Activated T-helper 2 cell treated with anti-CD3 and anti-CD28 coated beads, Interferon-gamma antibody, Interleukin-2, Interleukin-4, amounts not matched to agents 10 μg/mL and 5 μg/mL and 100 μg/mL, durations not matched to agents 14 hours and 24 hours and 36 hours (primary cell): ENCODE measurements around the gene KIAA0319L. TPM values are rescaled to one million over a fixed set of nuclear protein-coding genes. Genes with fewer than 3 reads are reported as not detected.
A peak's percentile ranks its signal among the peaks of the same experiment; 100 is the strongest.

Experiments
- DNase-seq: peaks from one replicate; pipeline ENCODE4 v3.0.0; 2021; ENCODE audit warnings: low spot score
- H3K27ac Mint-ChIP-seq: one replicate; pipeline ENCODE4 v1.8.0; 2021; ENCODE audit warnings: mixed read lengths
- H3K27me3 Mint-ChIP-seq: one replicate; pipeline ENCODE4 v1.8.0; 2021; ENCODE audit warnings: low read depth, mixed read lengths
- H3K36me3 Mint-ChIP-seq: one replicate; pipeline ENCODE4 v1.8.0; 2021; ENCODE audit warnings: low read depth, mixed read lengths
- H3K4me1 Mint-ChIP-seq: one replicate; pipeline ENCODE4 v1.8.0; 2021; ENCODE audit warnings: low read depth, mixed read lengths
- H3K4me3 Mint-ChIP-seq: one replicate; pipeline ENCODE4 v1.8.0; 2021; ENCODE audit warnings: low read depth, mild to moderate bottlenecking, moderate library complexity, mixed read lengths
- H3K9me3 Mint-ChIP-seq: one replicate; pipeline ENCODE4 v1.8.0; 2021; ENCODE audit warnings: mixed read lengths
- intact Hi-C: fragments of 100-400 bp; cut with micrococcal nuclease; formaldehyde crosslinking; loops from one replicate; pipeline ENCODE4 v1.15.1; 2023
- total RNA-seq: library from RNA; stranded (reverse); gene quantifications from 2 replicates; pipeline ENCODE4 v1.2.3, GENCODE V29; 2022

KIAA0319L gene
- total RNA-seq, 1 donor from 2014 or later = 40.9 TPM

- no peak for DNase-seq
- no peak overlapping the region for H3K27ac Mint-ChIP-seq
- no peak overlapping the region for H3K4me3 Mint-ChIP-seq
- H3K9me3 Mint-ChIP-seq = no peaks in the 10 kb centered on the region
- H3K36me3 Mint-ChIP-seq = peaks cover 53% of the 10 kb centered on the region
- intact Hi-C loops = no loop called here
- H3K27me3 Mint-ChIP-seq = no peaks in the 10 kb centered on the region
- H3K4me1 Mint-ChIP-seq = peaks cover 24% of the 10 kb centered on the region
Measured at GRCh38 chr1:35434703-35435102, 122.5 kb downstream of the KIAA0319L start.

DNA sequence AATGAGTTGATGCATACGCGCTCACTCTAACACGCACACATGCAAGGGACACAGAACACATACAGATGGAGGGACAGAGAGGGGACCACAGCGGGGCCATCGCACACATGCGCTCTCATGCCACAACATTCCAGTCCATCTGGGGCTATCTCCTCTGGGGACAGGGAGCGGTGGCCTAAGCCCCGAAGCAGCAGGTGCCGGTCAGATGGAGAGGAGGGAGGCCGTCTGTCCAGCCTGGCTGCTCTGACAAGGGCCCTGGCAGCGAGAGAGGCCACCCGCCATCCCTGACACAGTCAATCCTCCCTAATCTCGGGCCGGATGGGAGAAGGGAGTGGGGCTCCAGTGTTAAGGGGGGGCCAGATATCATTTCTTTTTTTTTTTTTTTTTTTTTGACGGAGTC, 123.5 kb downstream of the KIAA0319L start:
- Mint-ChIP-seq H3K27me3 (no peaks in the 10 kb centered on the region), H3K36me3 (peaks cover 52% of the 10 kb centered on the region), H3K4me3 (no peak overlapping the region), H3K27ac (no peak overlapping the region), H3K4me1 (peaks cover 24% of the 10 kb centered on the region), H3K9me3 (no peaks in the 10 kb centered on the region)
- DNase-seq = no peak
- intact Hi-C loops = no loop called here

DNA sequence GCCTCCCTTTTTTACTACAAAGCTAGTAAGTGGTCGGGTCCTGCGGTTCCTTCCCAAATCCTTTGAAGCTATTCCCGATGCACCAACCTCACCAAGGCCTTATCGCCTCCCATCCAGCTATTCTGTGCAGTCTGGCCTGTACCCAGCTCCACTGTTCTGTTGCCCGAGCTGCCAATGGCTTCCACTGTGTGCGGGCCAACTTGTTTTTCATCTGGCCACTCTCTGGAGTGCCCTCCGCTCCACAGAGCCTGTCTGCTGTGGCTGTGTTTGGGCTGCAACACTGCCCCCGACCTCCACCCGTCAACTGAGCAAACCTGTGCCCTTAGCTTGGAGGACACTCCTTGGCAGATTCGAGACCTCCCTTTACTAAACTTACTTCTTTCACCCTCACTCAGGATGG, 125.0 kb downstream of the KIAA0319L start:
- intact Hi-C loops = no loop called here
- Mint-ChIP-seq H3K4me1 (peaks cover 23% of the 10 kb centered on the region), H3K4me3 (no peak overlapping the region), H3K36me3 (peaks cover 47% of the 10 kb centered on the region), H3K27me3 (no peaks in the 10 kb centered on the region), H3K9me3 (no peaks in the 10 kb centered on the region), H3K27ac (peak overlapping the region; percentile 60)
- no peak for DNase-seq

GRCh38 chr1:35431173-35431599, 126.0 kb downstream of the KIAA0319L start:
- no peaks in the 10 kb centered on the region for H3K9me3 Mint-ChIP-seq
- peak overlapping the region; percentile 91 for H3K27ac Mint-ChIP-seq

GRCh38 chr1:35430762-35431161, 126.4 kb downstream of the KIAA0319L start:
- H3K36me3 Mint-ChIP-seq = peaks cover 44% of the 10 kb centered on the region
- DNase-seq = no peak
- no peaks in the 10 kb centered on the region for H3K27me3 Mint-ChIP-seq
- intact Hi-C loops = loop anchor here (1.0 kb wide), 2 partner anchors 14 to 76 kb away; no protein-coding TSS in a partner anchor
- H3K4me3 Mint-ChIP-seq = no peak overlapping the region
- no peaks in the 10 kb centered on the region for H3K9me3 Mint-ChIP-seq
- H3K4me1 Mint-ChIP-seq = peaks cover 23% of the 10 kb centered on the region
- peak overlapping the region; percentile 91 for H3K27ac Mint-ChIP-seq

More at GRCh38 chr1:35431173-35431599, 126.0 kb downstream of the KIAA0319L start:
- Mint-ChIP-seq H3K36me3 (peaks cover 45% of the 10 kb centered on the region), H3K27me3 (no peaks in the 10 kb centered on the region), H3K4me1 (peaks cover 23% of the 10 kb centered on the region), H3K4me3 (no peak overlapping the region)
- DNase-seq = no peak
- intact Hi-C loops = loop anchor here (1.0 kb wide), 2 partner anchors 13 to 75 kb away; no protein-coding TSS in a partner anchor

GRCh38 chr1:35428360-35428759, 128.8 kb downstream of the KIAA0319L start:
- H3K36me3 Mint-ChIP-seq = peaks cover 35% of the 10 kb centered on the region
- H3K4me1 Mint-ChIP-seq = peaks cover 23% of the 10 kb centered on the region
- intact Hi-C loops = no loop called here
- no peak for DNase-seq
- H3K4me3 Mint-ChIP-seq = no peak overlapping the region
- no peak overlapping the region for H3K27ac Mint-ChIP-seq
- H3K27me3 Mint-ChIP-seq = no peaks in the 10 kb centered on the region
- no peaks in the 10 kb centered on the region for H3K9me3 Mint-ChIP-seq

- Mint-ChIP-seq H3K27ac (no peak overlapping the region), H3K4me3 (no peak overlapping the region), H3K27me3 (no peaks in the 10 kb centered on the region), H3K4me1 (peaks cover 13% of the 10 kb centered on the region), H3K36me3 (peaks cover 23% of the 10 kb centered on the region), H3K9me3 (no peaks in the 10 kb centered on the region)
- no peak for DNase-seq
- intact Hi-C loops = no loop called here
Measured at GRCh38 chr1:35426097-35426586, 131.1 kb downstream of the KIAA0319L start.

DNA sequence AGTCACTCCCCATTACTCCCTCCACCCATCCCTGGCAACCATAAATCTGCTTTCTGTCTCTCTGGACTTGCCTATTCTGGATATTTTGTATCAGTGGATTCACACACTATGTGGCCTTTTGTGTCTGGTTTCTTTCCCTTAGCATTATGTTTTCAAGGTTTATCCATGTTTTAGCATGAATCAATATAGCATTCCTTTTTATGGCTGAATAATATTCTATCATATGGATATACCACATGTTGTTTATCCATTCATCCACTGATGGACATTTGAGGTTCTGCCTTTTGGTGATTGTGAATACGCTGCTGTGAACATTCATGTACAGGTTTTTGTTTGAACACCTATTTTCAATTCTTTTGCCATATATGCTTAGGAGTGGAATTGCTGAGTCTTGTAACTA, 148.3 kb downstream of the KIAA0319L start:
- H3K27me3 Mint-ChIP-seq = no peaks in the 10 kb centered on the region

DNA sequence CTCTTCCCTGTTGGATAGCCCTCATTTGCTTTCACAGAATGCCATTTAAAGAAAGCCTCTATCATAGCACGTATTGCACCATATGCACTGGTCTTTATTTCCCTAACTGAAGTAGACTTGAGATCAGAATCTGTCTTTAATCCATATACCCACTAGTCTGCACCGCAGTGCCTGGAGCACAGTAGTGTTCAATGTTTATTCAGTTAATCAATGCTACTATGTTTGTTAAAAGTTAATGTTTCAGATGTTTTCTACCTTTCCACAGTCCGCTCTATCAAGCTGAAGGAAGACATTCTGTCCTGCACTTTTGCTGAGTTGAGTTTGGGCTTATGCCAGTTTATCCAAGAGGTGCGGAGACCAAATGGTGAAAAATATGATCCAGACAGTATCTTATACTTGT, 149.5 kb downstream of the KIAA0319L start:
- DNase-seq = no peak
- no peaks in the 10 kb centered on the region for H3K4me1 Mint-ChIP-seq
- no peak overlapping the region for H3K4me3 Mint-ChIP-seq
- intact Hi-C loops = no loop called here
- H3K27me3 Mint-ChIP-seq = no peaks in the 10 kb centered on the region
- peaks cover 38% of the 10 kb centered on the region for H3K36me3 Mint-ChIP-seq
- H3K27ac Mint-ChIP-seq = no peak overlapping the region
- H3K9me3 Mint-ChIP-seq = no peaks in the 10 kb centered on the region

More for the DNA sequence above, 148.3 kb downstream of the KIAA0319L start:
- H3K4me3 Mint-ChIP-seq = no peak overlapping the region
- intact Hi-C loops = no loop called here
- H3K36me3 Mint-ChIP-seq = peaks cover 38% of the 10 kb centered on the region
- H3K27ac Mint-ChIP-seq = no peak overlapping the region
- DNase-seq = no peak
- H3K4me1 Mint-ChIP-seq = no peaks in the 10 kb centered on the region
- H3K9me3 Mint-ChIP-seq = no peaks in the 10 kb centered on the region

- H3K36me3 Mint-ChIP-seq = peaks cover 47% of the 10 kb centered on the region
- H3K4me1 Mint-ChIP-seq = no peaks in the 10 kb centered on the region
- intact Hi-C loops = no loop called here
- H3K4me3 Mint-ChIP-seq = no peak overlapping the region
- no peaks in the 10 kb centered on the region for H3K9me3 Mint-ChIP-seq
- H3K27me3 Mint-ChIP-seq = no peaks in the 10 kb centered on the region
- H3K27ac Mint-ChIP-seq = no peak overlapping the region
- no peak for DNase-seq
Measured at GRCh38 chr1:35406103-35406502, 151.1 kb downstream of the KIAA0319L start.

- no peak overlapping the region for H3K4me3 Mint-ChIP-seq
- H3K27me3 Mint-ChIP-seq = no peaks in the 10 kb centered on the region
- H3K27ac Mint-ChIP-seq = no peak overlapping the region
- peaks cover 4% of the 10 kb centered on the region for H3K4me1 Mint-ChIP-seq
- peaks cover 58% of the 10 kb centered on the region for H3K36me3 Mint-ChIP-seq
- intact Hi-C loops = no loop called here
- H3K9me3 Mint-ChIP-seq = no peaks in the 10 kb centered on the region
- no peak for DNase-seq
Measured at GRCh38 chr1:35401049-35401448, 156.2 kb downstream of the KIAA0319L start.

- Mint-ChIP-seq H3K4me1 (peaks cover 4% of the 10 kb centered on the region), H3K4me3 (no peak overlapping the region), H3K9me3 (no peaks in the 10 kb centered on the region), H3K36me3 (peaks cover 60% of the 10 kb centered on the region), H3K27me3 (no peaks in the 10 kb centered on the region), H3K27ac (no peak overlapping the region)
- no peak for DNase-seq
- intact Hi-C loops = no loop called here
Measured at GRCh38 chr1:35398739-35399138, 158.5 kb downstream of the KIAA0319L start.

DNA sequence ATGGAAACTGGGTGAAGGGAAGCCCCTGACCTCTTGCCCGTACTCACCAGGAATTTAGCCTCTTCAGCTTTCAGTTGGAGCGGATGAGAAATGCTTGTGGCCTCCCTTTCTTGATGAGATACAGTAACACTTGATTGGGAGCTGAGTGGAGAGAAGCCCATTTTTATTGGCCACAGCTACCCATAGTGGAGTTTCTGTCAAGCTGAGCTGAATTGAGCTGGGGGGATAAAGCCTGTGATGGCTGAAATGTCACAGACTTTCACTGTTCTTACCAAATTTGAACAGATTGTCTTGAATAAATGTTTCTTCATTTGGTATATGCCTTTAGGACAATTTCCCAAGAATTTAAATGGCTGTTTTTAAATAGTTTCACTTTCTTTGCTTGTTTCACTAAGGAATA, 162.8 kb downstream of the KIAA0319L start:
- Mint-ChIP-seq H3K9me3 (no peaks in the 10 kb centered on the region), H3K4me1 (peaks cover 3% of the 10 kb centered on the region), H3K27me3 (no peaks in the 10 kb centered on the region), H3K4me3 (no peak overlapping the region), H3K27ac (no peak overlapping the region), H3K36me3 (peaks cover 54% of the 10 kb centered on the region)
- intact Hi-C loops = no loop called here
- no peak for DNase-seq
